IMR-90 (cell line): ENCODE data around the gene NLGN1. TPM values are rescaled to one million over a fixed set of nuclear protein-coding genes. Genes with fewer than 3 reads are reported as not detected.

ENCODE experiments used
- ATAC-seq: fragments of 200-7000 bp; cut with Tn5 transposase; 2 replicates; pipeline ENCODE4 v1.9.1; 2020; ENCODE audit warnings: low read depth, mild to moderate bottlenecking, moderate library complexity
- BruUV-seq: library from RNA; stranded (reverse); fragments of 400-500 nt; replicated peaks from 2 replicates; lab custom pipeline; 2021; lab: Mats Ljungman, UMichigan
- CTCF ChIA-PET: fragments of 300-600 bp; formaldehyde crosslinking; extraction: SDS; loops from one replicate; lab custom pipeline; 2021; ENCODE audit warnings: antibody characterized with exemption; lab: Yijun Ruan, JAX
- POLR2A ChIA-PET: fragments of 300-600 bp; sonication (Branson Sonifier 250); formaldehyde crosslinking; loops from one replicate; lab custom pipeline; 2022; ENCODE audit warnings: antibody characterized with exemption; ENCODE audit not compliant: unreplicated experiment; lab: Charles Lee
- DNase-seq: peaks from one replicate; pipeline ENCODE4 v3.0.0; 2013
- H2AFZ ChIP-seq: replicated peaks from 2 replicates; pipeline ENCODE3; 2013; ENCODE audit warnings: low read length, mild to moderate bottlenecking; ENCODE audit not compliant: poor library complexity
- H2AK5ac ChIP-seq: 2 replicates; pipeline ENCODE4 v1.6.1; 2013; ENCODE audit warnings: low read depth, low read length, inconsistent platforms
- H2AK9ac ChIP-seq: replicated peaks from 2 replicates; pipeline ENCODE3; 2013; ENCODE audit warnings: mild to moderate bottlenecking, low read depth, low read length, moderate library complexity; ENCODE audit not compliant: poor library complexity
- H2BK120ac ChIP-seq: 2 replicates; pipeline ENCODE4 v1.6.1; 2013; ENCODE audit warnings: low read depth, low read length, inconsistent platforms
- H2BK15ac ChIP-seq: 3 replicates; pipeline ENCODE4 v1.6.1; 2013; ENCODE audit warnings: low read depth, low read length, inconsistent platforms
- H2BK20ac ChIP-seq: 2 replicates; pipeline ENCODE4 v1.6.1; 2013; ENCODE audit warnings: low read depth, mild to moderate bottlenecking, inconsistent platforms, low read length, moderate library complexity
- H2BK5ac ChIP-seq: 2 replicates; pipeline ENCODE4 v1.6.1; 2013; ENCODE audit warnings: mild to moderate bottlenecking, low read depth, low read length, inconsistent platforms; ENCODE audit not compliant: poor library complexity, severe bottlenecking
- H3K14ac ChIP-seq: replicated peaks from 2 replicates; pipeline ENCODE4 v1.6.1; 2013; ENCODE audit warnings: low read depth, low read length, inconsistent platforms
- H3K18ac ChIP-seq: 2 replicates; pipeline ENCODE4 v1.6.1; 2013; ENCODE audit warnings: low read depth, low read length, control low read depth
- H3K23ac ChIP-seq: 2 replicates; pipeline ENCODE4 v1.6.1; 2013; ENCODE audit warnings: low read depth, low read length, inconsistent platforms
- H3K27ac ChIP-seq: 2 replicates; pipeline ENCODE4 v1.5.1; 2013; ENCODE audit warnings: mild to moderate bottlenecking, control low read depth, low read length; ENCODE audit not compliant: insufficient read depth
- H3K27me3 ChIP-seq: 2 replicates; pipeline ENCODE4 v1.6.1; 2013; ENCODE audit warnings: low read length; ENCODE audit not compliant: control insufficient read depth, insufficient read depth
- H3K36me3 ChIP-seq: 2 replicates; pipeline ENCODE4 v1.6.1; 2013; ENCODE audit warnings: low read length, mixed read lengths; ENCODE audit not compliant: control insufficient read depth, insufficient read depth
- H3K4ac ChIP-seq: 2 replicates; pipeline ENCODE4 v1.6.1; 2013; ENCODE audit warnings: low read depth, low read length, inconsistent platforms
- H3K4me1 ChIP-seq: 2 replicates; pipeline ENCODE4 v1.6.1; 2013; ENCODE audit warnings: low read length, mixed read lengths; ENCODE audit not compliant: control insufficient read depth, insufficient read depth
- H3K4me2 ChIP-seq: 2 replicates; pipeline ENCODE4 v1.6.1; 2013; ENCODE audit warnings: low read depth, mild to moderate bottlenecking, control low read depth, low read length, moderate library complexity
- H3K4me3 ChIP-seq: 2 replicates; pipeline ENCODE4 v1.5.1; 2013; ENCODE audit warnings: low read depth, mild to moderate bottlenecking, control low read depth, low read length, moderate library complexity; ENCODE audit not compliant: insufficient read depth
- H3K56ac ChIP-seq: 2 replicates; pipeline ENCODE4 v1.6.1; 2013; ENCODE audit warnings: low read length, inconsistent platforms; ENCODE audit not compliant: insufficient read depth; ENCODE audit errors: extremely low read depth
- H3K79me1 ChIP-seq, 2 experiments: 2 replicates each; pipeline ENCODE4 v1.6.1; 2013; ENCODE audit warnings: low read length in 2 of 2, inconsistent platforms in 1 of 2, low read depth in 1 of 2
- H3K9ac ChIP-seq: 2 replicates; pipeline ENCODE4 v1.6.1; 2013; ENCODE audit warnings: low read depth, low read length, control low read depth
- H3K9me1 ChIP-seq: 2 replicates; pipeline ENCODE4 v1.6.1; 2013; ENCODE audit warnings: low read length, inconsistent platforms; ENCODE audit not compliant: insufficient read depth
- H3K9me3 ChIP-seq: 2 replicates; pipeline ENCODE4 v1.6.1; 2013; ENCODE audit warnings: low read length; ENCODE audit not compliant: control insufficient read depth, insufficient read depth
- H4K20me1 ChIP-seq: 2 replicates; pipeline ENCODE4 v1.6.1; 2013; ENCODE audit warnings: low read length, inconsistent platforms; ENCODE audit not compliant: insufficient read depth
- H4K5ac ChIP-seq: 2 replicates; pipeline ENCODE4 v1.6.1; 2013; ENCODE audit warnings: mild to moderate bottlenecking, low read depth, low read length, control low read depth
- H4K8ac ChIP-seq, 2 experiments: 2 replicates each; pipeline ENCODE4 v1.6.1; 2013; ENCODE audit warnings: low read depth in 2 of 2, low read length in 2 of 2, control low read depth in 1 of 2, inconsistent platforms in 1 of 2
- H4K91ac ChIP-seq: 2 replicates; pipeline ENCODE4 v1.6.1; 2013; ENCODE audit warnings: low read depth, low read length, inconsistent platforms; ENCODE audit not compliant: insufficient read depth
- BHLHE40 ChIP-seq: fragments of 150-350 bp; IDR thresholded peaks from 2 replicates; pipeline ENCODE4 v1.6.1; 2016; ENCODE audit warnings: mild to moderate bottlenecking, low read depth, low read length
- CEBPB ChIP-seq: IDR thresholded peaks from 2 replicates; pipeline ENCODE4 v1.6.1; 2012; ENCODE audit warnings: low read depth, low read length, improper control_type of control experiment
- CHD1 ChIP-seq: IDR thresholded peaks from 2 replicates; pipeline ENCODE4 v1.6.1; 2012; ENCODE audit warnings: low read depth, low read length, improper control_type of control experiment
- ELK1 ChIP-seq: fragments of 150-350 bp; IDR thresholded peaks from 2 replicates; pipeline ENCODE4 v1.6.1; 2016; ENCODE audit warnings: low read depth, mild to moderate bottlenecking, low read length, moderate library complexity, borderline replicate concordance
- FOS ChIP-seq: fragments of 150-350 bp; IDR thresholded peaks from 2 replicates; pipeline ENCODE4 v1.6.1; 2016; ENCODE audit warnings: low read depth, low read length
- MAFK ChIP-seq: IDR thresholded peaks from 2 replicates; pipeline ENCODE4 v1.6.1; 2012; ENCODE audit warnings: low read depth, low read length, improper control_type of control experiment
- MAZ ChIP-seq: IDR thresholded peaks from 2 replicates; pipeline ENCODE4 v1.6.1; 2012; ENCODE audit warnings: low read depth, mild to moderate bottlenecking, low read length, improper control_type of control experiment, moderate library complexity, borderline replicate concordance
- MXI1 ChIP-seq: IDR thresholded peaks from 2 replicates; pipeline ENCODE4 v1.6.1; 2012; ENCODE audit warnings: low read depth, mild to moderate bottlenecking, low read length, moderate library complexity, borderline replicate concordance
- NFE2L2 ChIP-seq: fragments of 150-350 bp; IDR thresholded peaks from 2 replicates; pipeline ENCODE4 v1.6.1; 2016; ENCODE audit warnings: low read depth, mild to moderate bottlenecking, low read length
- POLR2A ChIP-seq: IDR thresholded peaks from 2 replicates; pipeline ENCODE4 v1.6.1; 2012; ENCODE audit warnings: mild to moderate bottlenecking, low read depth, low read length
- RAD21 ChIP-seq: IDR thresholded peaks from 2 replicates; pipeline ENCODE4 v1.6.1; 2012; ENCODE audit warnings: low read length, improper control_type of control experiment
- RCOR1 ChIP-seq: IDR thresholded peaks from 2 replicates; pipeline ENCODE4 v1.6.1; 2012; ENCODE audit warnings: mild to moderate bottlenecking, low read length, improper control_type of control experiment; ENCODE audit not compliant: insufficient replicate concordance
- RFX5 ChIP-seq: IDR thresholded peaks from 2 replicates; pipeline ENCODE4 v1.8.0; 2012; ENCODE audit warnings: low read depth, mild to moderate bottlenecking, low read length, moderate library complexity
- SMC3 ChIP-seq: fragments of 150-350 bp; IDR thresholded peaks from 2 replicates; pipeline ENCODE4 v1.6.1; 2016; ENCODE audit warnings: low read depth, mild to moderate bottlenecking, antibody characterized with exemption, low read length, moderate library complexity
- USF2 ChIP-seq: fragments of 150-350 bp; IDR thresholded peaks from 2 replicates; pipeline ENCODE4 v1.6.1; 2017; ENCODE audit warnings: mild to moderate bottlenecking, antibody characterized with exemption, low read length, low read depth
- WGBS, 2 experiments: methylation state at CpG; one replicate each; pipeline versions ENCODE4 v1.1.5 to v1.1.7; 2013; ENCODE audit warnings: missing lambda C conversion rate in 2 of 2; ENCODE audit not compliant: insufficient read length in 1 of 2; ENCODE audit errors: extremely low coverage in 2 of 2; 5-methylcytosine and 5-hydroxymethylcytosine counted together
- dilution Hi-C: fragments of 300-500 bp; cut with HindIII; formaldehyde crosslinking; loops from one replicate; pipeline ENCODE4 v1.14.3; 2018; ENCODE audit warnings: low sequenced_read_pairs; ENCODE audit not compliant: unreplicated experiment
- in situ Hi-C: fragments of 300-500 bp; cut with MboI; formaldehyde crosslinking; loops from 3 replicates; pipeline ENCODE4 v1.14.3; 2019; ENCODE audit warnings: low sequenced_read_pairs, inconsistent platforms, mixed read lengths
- intact Hi-C: fragments of 100-400 bp; cut with micrococcal nuclease; formaldehyde crosslinking; loops from 2 replicates; pipeline ENCODE4 v1.10.0; 2022
- polyA plus RNA-seq, 3 experiments: library from polyadenylated mRNA; depleted of rRNA; stranded (reverse); fragments of >200 nt; gene quantifications; 2 replicates each; pipeline ENCODE4 v1.2.3, GENCODE V29; 2012; ENCODE audit warnings: low replicate concordance in 1 of 3
- total RNA-seq: library from RNA; depleted of rRNA; stranded (reverse); fragments of >200 nt; gene quantifications from 2 replicates; pipeline ENCODE4 v1.2.3, GENCODE V29; 2012
- TF ChIP-seq, protein P1 (sequence below): conservative IDR thresholded peaks from 2 replicates; pipeline ENCODE4 v1.5.1; 2012; ENCODE audit warnings: mild to moderate bottlenecking, low read depth, low read length, improper control_type of control experiment

The NLGN1 gene
- total and polyA plus RNA-seq, 2 of the 4 experiments (the other 2 are of a cell fraction): 1.8 to 12.5 TPM

DNA sequence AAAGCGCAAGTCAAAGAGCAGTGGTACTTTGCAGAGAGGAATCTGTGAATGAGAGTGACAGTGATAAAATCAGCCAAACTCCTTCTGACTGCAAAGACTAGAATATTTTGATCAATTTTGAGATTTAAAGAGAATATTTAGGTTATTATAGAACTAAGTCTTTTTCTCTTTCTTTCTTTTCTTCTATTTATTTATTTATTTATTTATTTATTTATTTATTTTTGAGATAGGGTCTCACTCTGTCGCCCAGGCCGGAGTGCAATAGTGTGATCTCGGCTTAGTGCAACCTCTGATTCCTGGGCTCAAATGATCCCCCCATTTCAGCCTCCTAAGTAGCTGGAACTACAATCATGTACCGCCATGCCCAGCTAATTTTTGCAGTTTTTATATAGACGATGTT, 857.9 kb downstream of the NLGN1 start:
- no peaks in the 10 kb centered on the region for H3K4me1 ChIP-seq
- no TSS peak for BruUV-seq
- H4K91ac ChIP-seq: no peak overlapping the region
- intact Hi-C loops: no loop called here
- no peak overlapping the region for H3K14ac ChIP-seq
- H2BK15ac ChIP-seq: no peak overlapping the region
- no peaks in the 10 kb centered on the region for H3K79me1 ChIP-seq
- H3K56ac ChIP-seq: no peak overlapping the region
- TF ChIP-seq FOS (no peak), MXI1 (no peak), SMC3 (no peak), MAFK (no peak), CHD1 (no peak), CEBPB (no peak), ELK1 (no peak), POLR2A (no peak), BHLHE40 (no peak), RAD21 (no peak), NFE2L2 (no peak), RCOR1 (no peak), MAZ (no peak), USF2 (no peak), RFX5 (no peak)
- TF ChIP-seq, protein P1, sequence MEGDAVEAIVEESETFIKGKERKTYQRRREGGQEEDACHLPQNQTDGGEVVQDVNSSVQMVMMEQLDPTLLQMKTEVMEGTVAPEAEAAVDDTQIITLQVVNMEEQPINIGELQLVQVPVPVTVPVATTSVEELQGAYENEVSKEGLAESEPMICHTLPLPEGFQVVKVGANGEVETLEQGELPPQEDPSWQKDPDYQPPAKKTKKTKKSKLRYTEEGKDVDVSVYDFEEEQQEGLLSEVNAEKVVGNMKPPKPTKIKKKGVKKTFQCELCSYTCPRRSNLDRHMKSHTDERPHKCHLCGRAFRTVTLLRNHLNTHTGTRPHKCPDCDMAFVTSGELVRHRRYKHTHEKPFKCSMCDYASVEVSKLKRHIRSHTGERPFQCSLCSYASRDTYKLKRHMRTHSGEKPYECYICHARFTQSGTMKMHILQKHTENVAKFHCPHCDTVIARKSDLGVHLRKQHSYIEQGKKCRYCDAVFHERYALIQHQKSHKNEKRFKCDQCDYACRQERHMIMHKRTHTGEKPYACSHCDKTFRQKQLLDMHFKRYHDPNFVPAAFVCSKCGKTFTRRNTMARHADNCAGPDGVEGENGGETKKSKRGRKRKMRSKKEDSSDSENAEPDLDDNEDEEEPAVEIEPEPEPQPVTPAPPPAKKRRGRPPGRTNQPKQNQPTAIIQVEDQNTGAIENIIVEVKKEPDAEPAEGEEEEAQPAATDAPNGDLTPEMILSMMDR: no peak
- dilution Hi-C loops: no loop called here
- no peak overlapping the region for H3K4ac ChIP-seq
- ATAC-seq: no peak
- H3K36me3 ChIP-seq: no peaks in the 10 kb centered on the region
- no peak overlapping the region for H3K4me2 ChIP-seq
- in situ Hi-C loops: no loop called here
- no peak overlapping the region for H4K5ac ChIP-seq
- ChIA-PET CTCF (no interaction called here), POLR2A (no interaction called here)
- no peak overlapping the region for H2BK120ac ChIP-seq
- no peak overlapping the region for H3K27ac ChIP-seq
- no peaks in the 10 kb centered on the region for H4K20me1 ChIP-seq
- H2AK9ac ChIP-seq: no peak overlapping the region
- no peaks in the 10 kb centered on the region for H3K27me3 ChIP-seq
- no peak overlapping the region for H2AK5ac ChIP-seq
- no peaks in the 10 kb centered on the region for H3K9me1 ChIP-seq
- H4K8ac ChIP-seq: no peak overlapping the region
- no peaks in the 10 kb centered on the region; the same call in 1 of the 2 replicates for H3K9me3 ChIP-seq
- no peak overlapping the region for H3K4me3 ChIP-seq
- no peak overlapping the region for H2BK5ac ChIP-seq
- DNase-seq: no peak
- no peak overlapping the region for H2AFZ ChIP-seq
- H2BK20ac ChIP-seq: no peak overlapping the region
- H3K18ac ChIP-seq: no peak overlapping the region
- no peak overlapping the region for H3K9ac ChIP-seq
- whole genome bisulfite sequencing, 2 experiments: no CpG with 5 or more reads among the region's 6 CpGs
- H3K23ac ChIP-seq: no peak overlapping the region
